Right forelimb (tissue), 1 donor: ENCODE measurements around the gene NFE2.
"Not testable (repeated sequence)": the region's sequence is repeated elsewhere in the genome, so short reads cannot be mapped to it uniquely, and the experiment has no call there.

Source experiments
- DNase-seq: peaks from one replicate; pipeline ENCODE4 v3.0.0-alpha.2; 2018

The NFE2 gene

DNA sequence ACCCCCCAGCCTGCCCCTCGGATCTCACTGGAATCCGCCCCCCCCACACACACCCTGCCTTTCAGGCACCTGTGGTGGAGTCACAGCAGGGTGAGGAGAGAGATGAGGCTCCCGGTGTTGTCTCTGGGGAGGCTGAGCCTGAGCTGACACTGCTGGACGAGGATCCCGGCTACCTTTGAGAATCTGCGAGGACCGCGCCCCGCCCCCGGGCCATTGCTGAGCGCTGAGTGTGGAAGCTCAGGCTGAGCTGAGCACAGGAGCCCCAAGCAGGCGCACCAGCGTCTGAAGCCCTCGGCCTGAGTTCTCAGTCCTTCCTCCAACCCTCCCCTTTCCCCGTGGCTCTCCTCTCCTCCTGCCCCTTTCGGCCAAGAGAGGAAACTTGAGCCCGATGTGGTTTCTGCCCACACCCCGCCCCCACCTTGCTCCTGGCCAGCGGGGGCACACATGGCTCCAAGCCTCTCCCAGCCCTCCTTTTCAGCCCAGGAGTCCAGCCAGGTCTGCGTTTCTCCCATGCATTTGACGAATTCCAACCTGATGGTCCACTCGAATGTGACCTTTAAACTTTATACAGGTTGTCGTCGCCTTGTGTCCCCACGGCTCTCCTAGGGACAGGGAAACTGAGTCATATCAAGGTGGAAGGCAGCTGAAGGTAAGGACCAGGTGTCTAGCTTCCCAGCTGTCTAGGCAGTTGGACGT is at the start of gene NFE2:
Gene NFE2 (minus strand): TSS at position 284 of the 696 bp plus-strand sequence. CDS start 5,767 bp downstream, outside the sequence.
- DNase-seq: peak; percentile 65

DNA sequence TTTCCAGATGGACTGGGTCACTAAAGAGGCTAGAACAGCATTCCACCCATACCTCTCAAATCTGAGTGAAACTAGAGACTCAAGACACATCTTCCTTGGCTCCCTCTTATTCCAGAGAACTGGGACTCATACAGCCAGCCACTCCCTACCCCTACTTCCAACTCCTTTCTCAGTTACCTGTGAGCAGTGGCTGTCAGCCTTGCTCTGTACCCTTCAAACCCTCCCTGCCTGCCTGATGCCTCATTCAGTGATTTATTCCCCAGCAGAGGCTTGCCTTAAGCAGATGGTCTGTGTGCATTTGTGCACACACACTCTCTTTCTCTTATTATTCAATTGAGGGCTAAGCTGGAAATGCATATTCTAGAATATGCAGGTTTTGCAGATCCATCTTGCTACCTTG is 48.9 kb upstream of the NFE2 start:
- no peak for DNase-seq

DNA sequence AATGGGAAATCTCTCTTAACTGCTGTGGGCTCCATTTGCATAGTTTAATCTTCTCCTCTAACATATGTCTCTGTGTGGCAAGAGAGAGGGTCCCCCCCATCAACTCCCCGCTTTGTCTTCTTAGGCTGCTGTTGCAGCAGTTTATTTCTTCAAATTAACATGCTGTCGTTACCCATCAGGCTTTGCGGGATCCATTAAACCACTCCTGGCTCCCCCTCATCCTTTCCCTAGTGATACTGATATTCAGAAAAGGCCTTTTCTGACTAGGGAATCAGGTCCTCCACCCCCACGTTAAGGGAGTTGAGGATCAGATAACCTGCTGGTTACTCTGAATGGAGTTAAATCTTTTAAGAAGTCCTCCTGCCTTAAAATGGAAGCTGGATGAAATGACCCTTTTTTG is 48.2 kb upstream of the NFE2 start:
- DNase-seq: no peak

DNA sequence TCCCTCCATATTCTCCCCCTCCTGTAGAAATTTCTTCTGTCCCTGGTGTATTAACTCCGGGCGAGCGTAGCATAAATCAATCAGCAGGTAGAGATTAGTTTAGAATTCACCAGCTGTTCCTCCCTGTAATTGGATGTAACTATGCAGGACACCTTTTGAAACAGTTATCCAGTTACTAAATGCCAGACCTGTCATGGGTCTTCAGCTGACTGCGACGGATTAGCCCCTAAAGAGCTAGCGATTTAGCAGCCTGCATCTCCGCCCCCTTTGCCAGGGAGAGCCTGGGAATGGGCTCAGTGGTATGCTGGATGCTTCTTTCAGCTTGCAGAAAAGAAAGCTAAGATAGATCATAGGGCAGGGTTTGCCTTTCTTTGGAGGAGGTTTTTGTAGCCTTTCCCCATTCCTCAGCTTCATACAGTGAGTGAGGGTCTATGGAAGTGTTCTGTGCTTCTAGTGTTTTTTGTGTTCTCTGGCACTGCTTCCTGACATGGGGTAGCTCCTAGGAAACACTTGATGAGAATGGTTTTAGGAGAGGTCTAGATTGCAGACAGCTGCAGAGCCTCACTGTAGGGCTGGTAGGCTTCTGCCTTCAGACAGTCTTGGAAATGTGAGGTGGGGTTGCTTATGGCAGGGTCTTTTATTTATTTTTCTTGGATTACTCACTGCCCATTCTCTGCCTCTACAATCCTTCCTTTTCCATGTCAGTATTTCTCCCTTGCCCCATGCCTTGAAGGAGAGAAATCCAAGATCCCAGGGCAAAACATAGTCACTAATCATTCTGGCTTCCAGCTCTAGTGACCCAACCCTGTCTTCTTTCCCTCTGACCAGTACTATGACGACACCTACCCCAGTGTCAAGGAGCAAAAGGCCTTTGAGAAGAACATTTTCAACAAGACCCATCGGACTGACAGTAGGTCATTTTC is 40.8 kb upstream of the NFE2 start:
- DNase-seq: no peak

DNA sequence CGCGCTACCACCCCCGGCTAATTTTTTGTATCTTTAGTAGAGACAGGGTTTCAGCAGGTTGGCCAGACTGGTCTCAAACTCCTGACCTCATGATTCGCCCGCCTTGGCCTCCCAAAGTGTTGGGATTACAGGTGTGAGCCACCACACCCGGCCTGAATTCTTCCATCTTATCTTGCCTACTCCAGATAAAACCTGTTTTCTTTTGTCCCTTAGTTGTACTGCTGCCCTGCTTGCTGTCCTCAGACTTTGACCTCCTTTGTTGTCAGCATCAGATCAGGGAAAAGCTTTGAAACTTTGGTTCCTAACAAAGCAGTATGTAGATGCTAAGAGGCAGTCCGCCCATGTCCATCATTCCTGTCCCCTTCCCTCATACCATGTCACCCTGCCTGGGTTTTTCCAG is 40.0 kb upstream of the NFE2 start:
- DNase-seq: no peak

DNA sequence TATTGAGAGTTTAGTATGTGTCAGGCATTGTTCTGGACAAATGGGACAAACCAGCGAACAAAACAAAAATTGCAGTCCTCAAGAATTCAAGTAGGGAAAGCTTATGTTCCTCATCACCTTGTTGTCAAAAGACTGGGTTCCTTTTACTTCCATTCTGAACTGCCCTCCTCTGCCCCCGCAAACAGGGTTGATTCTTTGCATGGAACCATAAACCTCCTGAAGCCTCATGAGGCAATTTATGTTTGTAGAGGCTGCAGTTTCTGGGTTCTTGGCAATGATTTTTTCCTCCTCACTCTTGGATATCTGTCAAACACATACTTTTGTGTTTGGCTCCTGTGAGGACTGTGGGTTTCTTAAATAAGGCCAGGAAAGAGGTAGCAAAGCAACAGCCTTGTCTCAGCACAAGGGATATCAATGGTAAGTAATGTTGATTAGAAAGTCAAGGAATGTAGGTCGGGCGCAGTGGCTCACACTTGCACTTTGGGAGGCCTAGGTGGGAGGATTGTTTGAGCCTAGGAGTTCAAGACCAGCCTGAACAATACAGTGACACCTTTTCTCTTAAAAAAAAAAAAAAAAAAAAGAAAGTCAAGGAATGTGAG is 38.0 kb upstream of the NFE2 start:
- DNase-seq: no peak

DNA sequence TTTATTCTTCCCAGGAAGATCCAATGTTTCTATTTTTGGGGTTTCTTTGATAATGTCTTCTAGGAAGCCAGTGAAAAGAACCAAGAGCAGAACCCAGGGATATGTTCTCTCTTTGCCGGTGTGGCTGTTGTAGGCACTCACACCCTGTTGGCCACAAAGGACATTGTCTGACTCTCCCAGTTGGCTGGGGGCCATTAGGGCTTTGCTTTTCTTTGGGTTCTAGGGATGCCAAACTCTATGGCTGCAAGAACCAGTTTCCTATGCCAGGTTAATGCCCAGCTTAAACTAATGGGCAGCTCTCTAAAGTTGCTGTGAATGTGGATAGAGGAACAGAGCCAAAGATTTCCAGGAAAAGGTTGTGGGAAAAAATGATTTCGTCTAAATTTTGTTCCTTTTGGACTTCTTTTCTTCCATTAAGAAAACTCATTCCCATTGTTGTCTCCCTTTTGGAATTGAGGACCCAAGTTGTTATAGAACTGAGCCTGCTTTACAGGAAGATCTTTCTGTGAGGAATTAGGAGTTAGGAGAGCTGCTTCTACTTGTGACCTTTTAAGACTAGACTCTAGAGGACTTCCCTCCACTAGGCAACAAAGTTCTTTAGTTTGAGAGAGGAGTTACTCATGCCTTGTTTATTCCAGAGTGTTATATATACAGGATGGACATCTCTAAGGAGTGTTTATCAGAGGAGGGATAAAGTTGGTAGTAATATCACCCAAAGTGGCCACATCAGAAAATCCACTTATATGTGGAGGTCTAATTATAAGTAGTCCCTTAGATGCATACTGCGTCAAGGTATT is 37.2 kb upstream of the NFE2 start:
- peak; percentile 52 for DNase-seq

DNA sequence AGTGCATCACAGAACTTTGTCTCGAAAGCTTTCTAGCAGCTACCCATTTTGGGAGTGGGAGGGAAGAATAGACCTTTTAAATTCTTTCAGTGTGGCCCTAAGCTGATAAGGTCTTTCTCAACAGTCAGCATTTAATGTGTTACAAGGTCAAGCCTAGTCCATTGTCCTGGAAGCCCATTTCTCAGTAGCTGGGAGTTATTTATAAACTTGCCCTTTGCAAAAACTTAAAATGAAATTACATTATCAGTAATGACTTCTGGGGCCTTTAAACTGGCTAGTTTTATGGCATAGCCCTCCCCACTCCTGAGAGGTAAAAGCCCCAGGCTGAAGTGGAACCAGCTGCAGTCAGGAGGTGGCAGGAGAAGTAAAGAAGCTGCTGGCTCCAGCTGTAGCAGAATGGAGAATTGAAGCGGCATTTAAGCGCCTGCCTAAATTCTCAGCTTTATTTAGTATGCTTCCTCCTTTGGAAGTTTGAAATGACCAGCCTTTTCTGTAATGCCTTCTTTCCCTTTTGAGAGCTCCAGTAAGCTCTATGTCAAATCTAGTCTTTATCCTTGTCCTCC is 36.5 kb upstream of the NFE2 start:
- no peak for DNase-seq

DNA sequence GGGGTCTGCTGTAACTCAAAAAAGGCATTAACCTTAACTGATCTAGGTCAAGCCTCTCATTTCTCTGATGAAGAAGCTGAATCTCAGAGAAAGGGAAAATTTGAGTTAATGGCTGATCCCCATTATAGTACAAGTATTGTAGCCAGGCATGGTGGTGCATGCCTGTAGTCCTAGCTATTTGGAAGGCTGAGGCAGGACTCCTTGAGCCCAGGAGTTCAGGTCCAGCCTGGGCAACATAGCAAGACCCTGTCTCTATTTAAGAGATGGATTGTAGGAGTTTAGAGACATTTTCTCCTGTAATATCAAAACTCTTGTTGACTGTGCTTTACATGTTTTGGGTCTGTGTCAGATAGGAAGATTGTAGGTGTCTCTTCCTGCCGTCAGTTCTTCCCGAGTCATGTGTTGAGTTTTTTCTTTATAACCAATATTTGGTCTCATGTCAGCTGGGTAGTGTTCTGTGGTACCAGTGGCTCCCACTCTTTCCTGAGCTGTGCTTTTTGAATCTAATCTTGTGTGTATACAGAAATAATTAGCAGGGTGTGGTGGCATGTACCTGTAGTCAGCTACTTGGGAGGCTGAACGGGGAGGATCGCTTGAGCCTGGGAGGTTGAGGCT is 32.7 kb upstream of the NFE2 start:
- DNase-seq: no peak

DNA sequence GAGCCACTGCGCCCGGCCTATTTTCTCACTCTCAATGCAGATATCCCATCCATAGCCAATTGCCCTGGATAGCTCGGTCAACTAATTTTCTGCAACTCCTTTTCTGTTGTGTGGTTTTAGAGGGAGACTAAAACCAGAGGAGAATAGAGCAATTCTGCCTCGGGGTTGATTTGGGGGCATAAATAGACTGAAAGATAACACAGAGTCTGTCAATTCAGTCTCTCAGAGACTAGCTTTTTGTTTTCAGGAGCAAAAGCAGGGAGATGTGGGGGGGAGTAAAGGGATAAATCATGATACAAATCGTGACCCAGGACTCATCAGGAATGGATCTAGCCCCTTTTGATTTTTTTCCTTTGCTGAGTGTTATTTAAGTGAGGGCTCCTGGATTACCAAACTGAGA is 30.6 kb upstream of the NFE2 start:
- DNase-seq: no peak

DNA sequence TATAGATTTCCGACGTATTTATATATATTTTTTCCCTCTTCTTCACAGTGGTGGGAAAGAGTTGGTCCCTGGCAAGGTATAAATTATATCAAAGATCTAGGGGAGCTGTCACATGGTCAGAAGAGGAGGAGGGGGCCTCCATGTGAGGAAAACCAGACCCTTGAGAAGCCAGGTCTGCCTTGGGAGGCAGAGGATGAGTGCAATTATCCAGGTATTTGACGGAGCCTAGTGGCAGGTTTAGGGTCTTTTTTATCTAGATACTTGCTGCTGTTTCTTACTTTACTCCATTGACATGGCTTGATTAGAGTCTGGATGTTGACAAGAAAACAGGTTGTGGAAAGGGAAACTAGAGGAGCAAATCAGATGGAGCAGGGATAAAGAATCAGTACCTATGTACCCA is 29.6 kb upstream of the NFE2 start:
- no peak for DNase-seq

DNA sequence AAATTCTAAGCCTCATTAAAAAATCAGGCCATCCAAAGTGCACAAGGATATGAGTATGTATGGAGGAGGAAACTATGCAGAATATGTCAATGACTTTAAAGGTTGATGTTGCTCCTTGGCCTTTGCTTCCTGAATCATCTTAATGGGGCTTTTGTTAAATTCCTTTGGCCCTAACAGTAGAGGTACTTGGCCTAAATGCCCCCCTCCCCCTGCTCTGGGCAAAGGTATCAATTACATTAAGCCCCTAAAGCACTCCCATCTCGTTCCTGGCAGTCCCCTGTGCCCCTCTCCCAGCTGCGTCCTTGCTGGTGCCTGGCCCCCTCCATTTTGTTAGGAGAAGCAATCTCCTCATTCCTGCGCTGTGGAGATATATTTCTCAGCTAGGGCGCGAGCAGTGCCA is 28.9 kb upstream of the NFE2 start:
- no peak for DNase-seq

DNA sequence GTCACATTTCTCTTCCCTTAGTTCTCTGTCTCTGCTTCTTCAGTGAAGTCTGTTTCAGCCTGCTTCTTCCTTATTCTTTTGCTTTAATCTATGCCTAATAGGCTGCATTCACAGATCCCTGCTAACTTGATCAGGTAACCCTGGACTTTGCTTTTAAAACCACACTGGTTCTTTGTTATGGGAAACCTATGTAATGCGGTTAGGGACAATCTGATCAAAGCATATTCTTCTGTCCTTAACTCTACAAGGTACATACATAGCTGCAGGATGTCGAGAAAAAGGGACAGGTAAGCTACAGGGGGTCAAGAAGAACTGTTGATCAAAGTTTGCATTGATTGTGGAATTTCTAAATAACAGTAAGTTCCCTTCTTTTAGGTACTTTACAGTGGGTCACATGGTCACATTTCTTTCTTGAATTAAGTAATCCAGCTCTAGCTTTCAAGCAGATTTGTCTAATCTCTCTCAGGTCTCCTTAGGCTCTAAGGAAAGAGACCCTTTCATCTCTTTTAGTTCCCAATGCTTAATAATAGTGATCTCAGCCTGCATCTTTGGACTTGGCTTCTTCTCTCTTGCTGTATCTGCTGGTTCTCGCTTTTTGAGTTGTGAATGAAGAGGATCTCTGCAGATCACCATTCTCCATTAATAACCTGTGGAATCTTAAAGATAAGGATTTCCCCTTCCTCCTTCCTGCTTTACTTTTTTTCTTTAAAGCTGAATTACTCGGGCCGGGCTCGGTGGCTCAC is 28.0 kb upstream of the NFE2 start:
- DNase-seq: no peak

DNA sequence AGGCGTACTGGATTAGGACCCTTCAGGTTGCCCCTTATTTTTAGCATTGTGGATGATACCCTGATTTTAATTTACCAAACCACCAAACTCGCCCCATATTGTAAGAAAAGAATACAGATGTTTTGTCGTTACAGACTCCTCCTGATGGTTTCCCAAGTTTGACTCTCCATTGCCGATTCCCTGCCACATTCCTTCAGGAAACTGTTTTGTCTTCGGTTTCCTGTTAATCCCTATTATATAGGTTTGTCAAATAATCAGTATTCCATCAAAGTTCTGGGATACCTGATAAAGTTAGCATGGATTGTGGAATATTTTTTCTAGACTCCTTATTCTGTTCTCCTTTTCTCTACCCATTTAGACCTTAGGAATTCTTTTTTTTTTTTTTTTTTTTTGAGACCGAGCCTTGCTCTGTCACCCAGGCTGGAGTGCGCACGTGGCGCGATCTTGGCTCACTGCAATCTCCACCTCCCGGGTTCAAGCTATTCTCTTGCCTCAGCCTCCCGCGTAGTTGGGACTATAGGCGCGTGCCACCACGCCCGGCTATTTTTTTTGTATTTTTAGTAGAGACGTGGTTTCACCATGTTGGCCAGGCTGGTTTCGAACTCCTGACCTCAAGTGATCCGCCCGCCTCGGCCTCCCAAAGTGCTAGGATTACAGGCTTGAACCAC is 24.8 kb upstream of the NFE2 start:
- not testable (repeated sequence) for DNase-seq

DNA sequence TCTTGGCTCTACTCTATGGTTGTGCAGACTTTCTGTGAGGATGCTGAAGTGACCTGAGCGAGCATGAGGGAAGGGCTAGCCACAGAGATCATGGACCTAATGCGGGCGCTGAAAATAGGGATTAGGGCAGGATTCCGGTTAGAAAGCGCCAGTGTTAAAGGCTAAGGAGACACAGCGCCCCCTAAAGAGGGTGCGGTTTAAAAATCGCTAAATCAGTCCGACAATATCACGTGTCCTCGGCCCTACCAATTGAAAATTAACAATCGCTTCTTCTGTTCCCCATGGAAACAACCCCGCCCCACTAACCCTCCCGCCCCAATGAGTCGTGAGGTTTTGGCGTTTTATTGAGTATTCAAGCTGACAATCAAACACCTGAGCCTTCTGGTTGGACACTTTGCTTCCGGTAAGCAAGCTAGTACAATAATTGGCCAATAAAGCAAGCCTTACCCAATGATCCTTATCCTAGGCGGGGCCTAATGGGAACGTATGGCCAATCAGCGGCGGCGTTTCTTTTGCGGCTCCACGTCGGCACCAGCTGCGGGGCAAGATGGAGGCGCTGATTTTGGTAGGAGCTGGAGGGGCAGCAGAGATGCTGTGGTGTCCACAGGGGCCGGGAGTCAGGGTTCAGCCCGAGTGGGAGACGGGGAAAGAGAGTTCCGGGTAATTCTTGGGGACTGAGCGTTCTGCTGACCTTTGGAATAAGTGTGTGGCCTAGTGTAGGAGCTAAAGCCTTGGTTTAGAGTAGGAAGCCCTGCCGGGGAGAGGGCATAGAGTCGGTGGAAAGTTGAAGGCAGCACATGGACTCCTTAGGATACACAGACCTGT is 24.0 kb upstream of the NFE2 start, which contains the start of gene COPZ1:
Gene COPZ1 (plus strand): TSS at position 515 of the 825 bp plus-strand sequence. CDS start 33 bp downstream, at position 548.
- peak; percentile 96 for DNase-seq

DNA sequence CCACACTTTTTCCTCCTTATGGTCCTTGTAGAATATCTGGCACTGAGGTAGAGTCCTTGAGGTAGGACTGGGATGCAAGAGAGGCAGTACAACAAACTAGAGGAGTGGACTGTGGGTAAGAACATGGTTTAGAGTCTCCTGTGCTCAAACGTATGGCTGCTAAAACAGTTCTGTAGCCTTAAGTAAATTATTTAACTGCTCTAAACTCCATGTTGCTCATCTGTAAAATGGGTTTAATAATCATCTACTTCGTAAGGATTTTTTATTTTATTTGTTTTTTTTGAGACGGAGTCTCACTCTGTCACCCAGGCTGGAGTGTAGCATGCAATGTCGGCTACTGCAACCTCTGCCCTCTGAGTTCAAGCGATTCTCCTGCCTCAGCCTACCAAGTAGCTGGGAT is 20.5 kb upstream of the NFE2 start:
- DNase-seq: no peak

DNA sequence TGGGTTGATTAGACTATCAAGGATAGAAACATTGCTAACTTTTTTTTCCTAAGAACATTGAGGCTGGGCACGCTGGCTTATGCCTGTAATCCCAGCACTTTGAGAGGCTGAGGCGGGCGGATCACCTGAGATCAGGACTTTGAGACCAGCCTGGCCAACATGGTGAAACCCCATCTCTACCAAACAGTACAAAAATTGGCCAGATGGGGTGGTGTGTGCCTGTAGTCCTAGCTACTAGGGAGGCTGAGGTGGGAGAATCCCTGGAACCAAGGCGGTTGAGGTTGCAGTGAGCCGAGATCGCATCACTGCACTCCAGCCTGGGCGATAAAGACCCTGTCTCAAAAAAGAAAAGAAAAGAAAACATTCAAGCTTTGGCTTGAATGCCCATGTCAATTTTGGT is 11.5 kb upstream of the NFE2 start:
- not testable (repeated sequence) for DNase-seq

DNA sequence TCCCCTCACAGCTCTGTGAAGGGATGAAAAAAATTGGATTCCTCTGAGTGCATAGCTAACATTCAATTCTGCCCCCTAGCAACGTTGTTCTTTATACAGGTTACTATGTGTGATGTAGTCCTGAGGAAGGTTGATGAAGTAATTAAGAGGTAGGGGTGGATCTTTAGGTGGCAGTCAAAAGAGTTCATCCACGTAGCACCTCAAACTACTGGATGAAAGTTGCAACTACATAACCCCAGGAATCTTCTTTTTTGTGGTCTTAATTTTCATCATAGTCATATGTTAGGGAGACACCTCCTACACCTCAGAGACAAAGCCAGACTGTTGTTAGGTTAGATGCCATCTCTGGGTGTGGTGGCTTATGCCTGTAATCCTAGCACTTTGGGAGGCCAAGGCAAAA is 10.2 kb upstream of the NFE2 start:
- no peak for DNase-seq

DNA sequence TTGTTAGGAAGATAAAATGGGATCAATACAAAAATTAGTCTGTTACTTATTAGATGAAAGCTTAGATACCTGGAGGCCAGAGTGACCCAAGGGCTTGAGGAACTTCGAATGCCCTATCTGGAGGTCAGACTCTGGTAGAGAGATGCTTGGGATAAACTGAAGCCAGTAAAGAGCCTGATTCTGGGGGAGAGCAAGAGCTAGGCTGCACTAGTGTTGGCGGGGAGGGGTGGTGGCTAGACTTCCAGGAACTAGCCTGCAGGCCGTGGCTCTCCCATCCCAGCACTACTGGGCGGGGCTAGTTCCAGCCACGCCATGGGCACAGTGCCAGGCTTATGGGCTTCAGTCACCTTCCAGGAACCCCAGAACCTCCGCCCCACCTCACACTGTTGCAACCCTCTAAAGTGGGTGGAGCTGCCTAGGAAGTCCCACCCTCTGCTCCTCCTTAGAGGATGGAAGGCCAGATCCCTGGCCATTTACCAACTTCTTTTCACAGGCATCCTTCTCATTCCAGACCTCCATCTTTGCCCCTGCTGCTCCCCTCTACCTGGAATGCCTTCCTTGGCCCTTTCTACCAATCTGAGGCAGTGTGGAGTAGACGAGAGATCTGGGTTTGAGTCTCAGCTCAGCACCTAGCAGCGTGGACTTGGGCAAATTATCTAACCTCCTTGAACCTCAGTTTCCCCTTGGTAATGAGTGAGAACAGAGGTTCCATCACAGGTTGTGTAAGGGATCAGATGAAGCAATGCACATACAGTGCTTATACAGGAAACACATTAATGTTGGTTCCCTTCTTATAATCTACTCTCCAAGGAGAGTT is 6.3 kb upstream of the NFE2 start:
- no peak for DNase-seq
